HPDE6-E6E7 (cell line): ENCODE results near the gene PTPN4.
A peak's percentile ranks its signal among the peaks of the same experiment; 100 is the strongest.
"Not testable (repeated sequence)": the region's sequence is repeated elsewhere in the genome, so short reads cannot be mapped to it uniquely, and the experiment has no call there.

Experiments used
- DNase-seq: peaks from one replicate; pipeline ENCODE4 v3.0.0; 2011; ENCODE audit warnings: missing footprints; ENCODE audit errors: extremely low spot score

The PTPN4 gene

GRCh38 chr2:119941388-119941787, 181.7 kb downstream of the PTPN4 start:
- DNase-seq: no peak

- DNase-seq: no peak
These were observed 182.3 kb downstream of the PTPN4 start for GRCh38 chr2:119941981-119942513.

GRCh38 chr2:119943058-119943457, 183.3 kb downstream of the PTPN4 start:
- DNase-seq: no peak

GRCh38 chr2:119947535-119947934, 187.8 kb downstream of the PTPN4 start:
- no peak for DNase-seq

GRCh38 chr2:119950966-119951365, 191.2 kb downstream of the PTPN4 start:
- DNase-seq: no peak

- DNase-seq: no peak
These were observed 199.0 kb downstream of the PTPN4 start for GRCh38 chr2:119958670-119959268.

- DNase-seq: no peak
These were observed 201.1 kb downstream of the PTPN4 start for GRCh38 chr2:119960821-119961220.

- no peak for DNase-seq
These were observed 222.2 kb downstream of the PTPN4 start for GRCh38 chr2:119981896-119982295.

- no peak for DNase-seq
These were observed 222.8 kb downstream of the PTPN4 start for GRCh38 chr2:119982506-119982905.

GRCh38 chr2:119983108-119983507, 223.4 kb downstream of the PTPN4 start:
- no peak for DNase-seq

- no peak for DNase-seq
These were observed 236.4 kb downstream of the PTPN4 start for GRCh38 chr2:119996148-119996547.

- DNase-seq: not testable (repeated sequence)
These were observed 237.5 kb downstream of the PTPN4 start for GRCh38 chr2:119996896-119997891.

GRCh38 chr2:120001471-120001870, 241.7 kb downstream of the PTPN4 start:
- no peak for DNase-seq

- DNase-seq: no peak
These were observed 244.5 kb downstream of the PTPN4 start for GRCh38 chr2:120004254-120004653.

GRCh38 chr2:120005834-120006521, 246.3 kb downstream of the PTPN4 start:
- peak; percentile 37 for DNase-seq

- DNase-seq: no peak
These were observed 248.1 kb downstream of the PTPN4 start for GRCh38 chr2:120007851-120008250.

- DNase-seq: no peak
These were observed 252.6 kb downstream of the PTPN4 start for GRCh38 chr2:120012363-120012762.

- DNase-seq: peak; percentile 81
These were observed 253.3 kb downstream of the PTPN4 start, which contains the start of gene EPB41L5 for GRCh38 chr2:120012771-120013596. Gene EPB41L5 (plus strand): TSS chr2:120013077. CDS start chr2:120019085, 6,008 bp downstream.

- peak; percentile 16 for DNase-seq
These were observed 254.0 kb downstream of the PTPN4 start for GRCh38 chr2:120013597-120014223.

GRCh38 chr2:120014226-120014980, 254.7 kb downstream of the PTPN4 start:
- DNase-seq: no peak
